ENCODE measurements around the gene EYA4. TPM values are rescaled to one million over a fixed set of nuclear protein-coding genes. Genes with fewer than 3 reads are reported as not detected.

Gene EYA4
- total RNA-seq, 1 donor from 2014 or later = 1.6 TPM

GRCh38 chr6:133428295-133428694, 187.1 kb downstream of the EYA4 start:
- Mint-ChIP-seq H3K4me3 (ENCODE audit: unreplicated experiment) (no peak overlapping the region), H3K36me3 (ENCODE audit: low read depth, unreplicated experiment) (no peaks in the 10 kb centered on the region), H3K9me3 (ENCODE audit: unreplicated experiment) (no peaks in the 10 kb centered on the region), H3K27ac (ENCODE audit: unreplicated experiment) (no peak overlapping the region), H3K4me1 (ENCODE audit: low read depth, unreplicated experiment) (peaks cover 4% of the 10 kb centered on the region), H3K27me3 (ENCODE audit: low read depth, unreplicated experiment) (no peaks in the 10 kb centered on the region)
- no peak overlapping the region for H3K4me3 ChIP-seq (ENCODE audit: insufficient read depth, low read depth, low read length)
- peaks cover 2% of the 10 kb centered on the region for H3K27me3 ChIP-seq (ENCODE audit: insufficient read depth, low read length)
- no peak overlapping the region for H2AFZ ChIP-seq (ENCODE audit: low read depth, low read length)
- H3K4me2 ChIP-seq (ENCODE audit: low read length) = no peak overlapping the region
- no peaks in the 10 kb centered on the region for H3K9me3 ChIP-seq (ENCODE audit: insufficient read depth, low read depth, low read length)
- no peak overlapping the region for H3K27ac ChIP-seq (ENCODE audit: low read depth, low read length)
- H3K4me1 ChIP-seq (ENCODE audit: insufficient read depth, low read length) = no peaks in the 10 kb centered on the region
- no peaks in the 10 kb centered on the region for H3K79me2 ChIP-seq (ENCODE audit: insufficient read depth, low read length)
- H4K20me1 ChIP-seq (ENCODE audit: insufficient read depth, low read length) = no peaks in the 10 kb centered on the region
- FAIRE-seq (no peak), DNase-seq (ENCODE audit: low read depth) (no peak)
- TF ChIP-seq EZH2 (IDR thresholded peaks at IDR 0.05; ENCODE audit: insufficient read depth, low read length) = no peak
- no peak for TF ChIP-seq CTCF (IDR thresholded peaks at IDR 0.05; ENCODE audit: insufficient read depth, low read depth, low read length)
- H3K9ac ChIP-seq (ENCODE audit: low read length) = no peak overlapping the region
- no peaks in the 10 kb centered on the region for H3K36me3 ChIP-seq (ENCODE audit: insufficient read depth, low read length)

- H3K36me3 ChIP-seq (ENCODE audit: insufficient read depth, low read length) = no peaks in the 10 kb centered on the region
- no peaks in the 10 kb centered on the region for H3K27me3 Mint-ChIP-seq (ENCODE audit: low read depth, unreplicated experiment)
Measured at GRCh38 chr6:133430530-133430929, 189.4 kb downstream of the EYA4 start.

More at GRCh38 chr6:133430530-133430929, 189.4 kb downstream of the EYA4 start:
- Mint-ChIP-seq H3K9me3 (ENCODE audit: unreplicated experiment) (no peaks in the 10 kb centered on the region), H3K4me1 (ENCODE audit: low read depth, unreplicated experiment) (peaks cover 4% of the 10 kb centered on the region), H3K4me3 (ENCODE audit: unreplicated experiment) (no peak overlapping the region), H3K36me3 (ENCODE audit: low read depth, unreplicated experiment) (no peaks in the 10 kb centered on the region), H3K27ac (ENCODE audit: unreplicated experiment) (no peak overlapping the region)
- H3K4me1 ChIP-seq (ENCODE audit: insufficient read depth, low read length) = no peaks in the 10 kb centered on the region
- H3K9ac ChIP-seq (ENCODE audit: low read length) = no peak overlapping the region
- H3K4me2 ChIP-seq (ENCODE audit: low read length) = no peak overlapping the region
- H2AFZ ChIP-seq (ENCODE audit: low read depth, low read length) = no peak overlapping the region
- no peak for DNase-seq (ENCODE audit: low read depth)
- TF ChIP-seq CTCF (IDR thresholded peaks at IDR 0.05; ENCODE audit: insufficient read depth, low read depth, low read length) (no peak), EZH2 (IDR thresholded peaks at IDR 0.05; ENCODE audit: insufficient read depth, low read length) (no peak)
- FAIRE-seq = no peak
- no peak overlapping the region for H3K4me3 ChIP-seq (ENCODE audit: insufficient read depth, low read depth, low read length)
- H3K27me3 ChIP-seq (ENCODE audit: insufficient read depth, low read length) = peaks cover 2% of the 10 kb centered on the region
- no peaks in the 10 kb centered on the region for H4K20me1 ChIP-seq (ENCODE audit: insufficient read depth, low read length)
- no peaks in the 10 kb centered on the region for H3K9me3 ChIP-seq (ENCODE audit: insufficient read depth, low read depth, low read length)
- no peaks in the 10 kb centered on the region for H3K79me2 ChIP-seq (ENCODE audit: insufficient read depth, low read length)
- no peak overlapping the region for H3K27ac ChIP-seq (ENCODE audit: low read depth, low read length)
